Left ventricle myocardium superior (tissue), 1 donor: ENCODE data around the gene MT1M. TPM values are rescaled to one million over a fixed set of nuclear protein-coding genes. Genes with fewer than 3 reads are reported as not detected.

Experiments used
- ATAC-seq: fragments of 200-7000 bp; cut with Tn5 transposase; one replicate; pipeline ENCODE4 v1.9.1; 2020; ENCODE audit warnings: mild to moderate bottlenecking, moderate library complexity
- DNase-seq: peaks from one replicate; pipeline ENCODE4 v3.0.0-alpha.2; 2020
- intact Hi-C: fragments of 100-400 bp; cut with micrococcal nuclease; formaldehyde crosslinking; loops from one replicate; pipeline ENCODE4 v1.11.0; 2022
- total RNA-seq: library from RNA; stranded (reverse); fragmentation: NEBNext Ultra II Directional; extraction: Animal tissue kit (Norgen Biotek cat#: 25700); gene quantifications from one replicate; pipeline ENCODE4 v1.2.1, GENCODE V29; 2021
- donor health status: DM: no; HTN: yes; CAD: no; lungs with severe emphysema.

MT1M gene
- total RNA-seq, 1 donor from 2014 or later = 6.8 TPM

- DNase-seq = peak; percentile 93
- peak; percentile 94 for ATAC-seq
- intact Hi-C loops = no loop called here
Measured at GRCh38 chr16:56625140-56625942, 7.1 kb upstream of the MT1M start, which contains the start of gene MT1E. Gene MT1E (plus strand): TSS chr16:56625781. CDS start chr16:56625852, 71 bp downstream.

GRCh38 chr16:56625943-56626654 is 6.4 kb upstream of the MT1M start:
- DNase-seq (peak; percentile 78), ATAC-seq (peak; percentile 78)
- intact Hi-C loops = no loop called here

- DNase-seq (no peak), ATAC-seq (peak; percentile 19)
- intact Hi-C loops = no loop called here
Measured at GRCh38 chr16:56626685-56627084, 5.8 kb upstream of the MT1M start.

- DNase-seq = no peak
- no peak for ATAC-seq
- intact Hi-C loops = no loop called here
Measured at GRCh38 chr16:56628486-56629350, 3.7 kb upstream of the MT1M start.

- intact Hi-C loops = no loop called here
- no peak for ATAC-seq
- no peak for DNase-seq
Measured at GRCh38 chr16:56629531-56629930, 2.9 kb upstream of the MT1M start.

- DNase-seq (no peak), ATAC-seq (no peak)
- intact Hi-C loops = no loop called here
Measured at GRCh38 chr16:56630134-56630533, 2.3 kb upstream of the MT1M start.

GRCh38 chr16:56631197-56631596 is 1.3 kb upstream of the MT1M start:
- no peak for ATAC-seq
- intact Hi-C loops = no loop called here
- DNase-seq = no peak

- ATAC-seq = no peak
- no peak for DNase-seq
- intact Hi-C loops = no loop called here
Measured at GRCh38 chr16:56631832-56632155, 665 bp upstream of the MT1M start.

GRCh38 chr16:56632848-56633365 is 448 bp downstream of the MT1M start:
- intact Hi-C loops = no loop called here
- ATAC-seq (peak; percentile 2), DNase-seq (no peak)

GRCh38 chr16:56633535-56633934 is 1.1 kb downstream of the MT1M start:
- DNase-seq = no peak
- intact Hi-C loops = no loop called here

GRCh38 chr16:56634715-56635440 is 2.4 kb downstream of the MT1M start:
- no peak for ATAC-seq
- intact Hi-C loops = no loop called here
- DNase-seq = no peak

More at GRCh38 chr16:56633535-56633934, 1.1 kb downstream of the MT1M start:
- ATAC-seq = no peak

GRCh38 chr16:56635441-56635967 is 3.0 kb downstream of the MT1M start:
- ATAC-seq (no peak), DNase-seq (no peak)
- intact Hi-C loops = no loop called here

- intact Hi-C loops = no loop called here
- ATAC-seq (no peak), DNase-seq (no peak)
Measured at GRCh38 chr16:56636616-56637413, 4.4 kb downstream of the MT1M start.

- intact Hi-C loops = no loop called here
- peak; percentile 90 for DNase-seq
- ATAC-seq = peak; percentile 93
Measured at GRCh38 chr16:56637814-56638750, 5.6 kb downstream of the MT1M start, which contains the start of gene MT1A. Gene MT1A (plus strand): TSS chr16:56638666. CDS start chr16:56638739, 73 bp downstream.

- DNase-seq (no peak), ATAC-seq (no peak)
- intact Hi-C loops = no loop called here
Measured at GRCh38 chr16:56639045-56639444, 6.6 kb downstream of the MT1M start.

GRCh38 chr16:56640076-56640475 is 7.6 kb downstream of the MT1M start:
- no peak for DNase-seq
- no peak for ATAC-seq
- intact Hi-C loops = no loop called here

GRCh38 chr16:56641166-56641565 is 8.7 kb downstream of the MT1M start:
- intact Hi-C loops = no loop called here
- DNase-seq (no peak), ATAC-seq (no peak)
